Neural crest cell (in vitro differentiated cells): ENCODE results near the gene PPARGC1A. TPM values are rescaled to one million over a fixed set of nuclear protein-coding genes. Genes with fewer than 3 reads are reported as not detected.

Experiments
- DNase-seq: peaks from one replicate; pipeline ENCODE4 v3.0.0; 2021; ENCODE audit warnings: low read depth, mixed read lengths, low spot score
- H3K27ac Mint-ChIP-seq: one replicate; pipeline ENCODE4 v1.8.0; 2021; ENCODE audit warnings: mild to moderate bottlenecking, mixed read lengths; ENCODE audit not compliant: unreplicated experiment
- H3K27me3 Mint-ChIP-seq: 2 replicates; pipeline ENCODE4 v1.8.0; 2021; ENCODE audit warnings: low read depth, mild to moderate bottlenecking, mixed read lengths
- H3K36me3 Mint-ChIP-seq: 2 replicates; pipeline ENCODE4 v1.8.0; 2021; ENCODE audit warnings: low read depth, mild to moderate bottlenecking, mixed read lengths
- H3K4me1 Mint-ChIP-seq: 2 replicates; pipeline ENCODE4 v1.8.0; 2021; ENCODE audit warnings: mixed read lengths
- H3K4me3 Mint-ChIP-seq: one replicate; pipeline ENCODE4 v1.8.0; 2021; ENCODE audit warnings: mild to moderate bottlenecking, mixed read lengths
- H3K9me3 Mint-ChIP-seq: 2 replicates; pipeline ENCODE4 v1.8.0; 2021; ENCODE audit warnings: mixed read lengths
- CTCF ChIP-seq: fragments of 200-600 bp; sonication (generic); conservative IDR thresholded peaks from 2 replicates; pipeline ENCODE4 v1.5.0; 2021; ENCODE audit warnings: antibody characterized with exemption, mild to moderate bottlenecking
- total RNA-seq: library from RNA; stranded (reverse); gene quantifications from 2 replicates; pipeline ENCODE4 v1.2.1, GENCODE V29; 2021

The PPARGC1A gene
- total RNA-seq, 1 donor from 2014 or later: 2.8 TPM

DNA sequence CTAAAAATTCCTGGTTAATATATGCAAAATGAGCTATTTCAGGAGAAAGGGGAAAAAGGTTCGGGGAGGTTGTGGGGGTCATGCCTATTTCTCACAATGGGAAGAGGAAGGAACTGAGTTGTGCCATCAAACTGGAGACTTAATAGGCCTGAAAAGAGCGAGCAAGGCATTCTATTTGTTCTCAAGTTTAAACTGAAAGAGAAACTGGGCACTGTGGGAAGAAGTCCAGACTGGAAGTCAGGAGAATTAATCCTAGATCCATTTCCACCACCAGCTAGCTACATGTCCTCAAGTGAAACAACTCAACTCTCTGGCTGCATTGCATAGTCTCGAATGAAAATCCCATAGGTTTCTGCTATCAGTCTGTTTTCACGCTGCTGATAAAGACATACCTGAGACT is 50.6 kb downstream of the PPARGC1A start:
- H3K27me3 Mint-ChIP-seq: no peaks in the 10 kb centered on the region
- no peak for TF ChIP-seq CTCF
- H3K27ac Mint-ChIP-seq: no peak overlapping the region
- peaks cover 2% of the 10 kb centered on the region for H3K36me3 Mint-ChIP-seq
- no peak overlapping the region for H3K4me3 Mint-ChIP-seq
- H3K9me3 Mint-ChIP-seq: no peaks in the 10 kb centered on the region
- H3K4me1 Mint-ChIP-seq: no peaks in the 10 kb centered on the region
- DNase-seq: no peak

DNA sequence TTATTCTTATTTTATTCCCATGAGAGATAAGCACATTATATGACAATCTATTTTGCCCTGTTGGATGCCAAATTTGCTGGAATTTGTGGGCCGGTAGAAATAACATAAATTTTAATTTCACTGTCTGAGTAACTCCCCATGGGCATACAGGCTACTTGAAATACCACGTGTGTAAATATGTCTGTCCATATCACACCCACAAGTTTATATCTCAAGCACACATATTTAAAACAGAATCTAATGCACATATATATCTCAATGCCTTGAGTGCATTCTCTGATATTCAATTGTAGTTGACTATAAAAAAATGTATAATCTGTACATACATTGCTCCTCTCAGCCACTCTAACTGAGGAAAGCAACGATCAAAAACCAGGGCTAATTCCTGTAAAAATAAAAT is 51.2 kb downstream of the PPARGC1A start:
- no peak overlapping the region for H3K27ac Mint-ChIP-seq
- H3K4me3 Mint-ChIP-seq: no peak overlapping the region
- H3K4me1 Mint-ChIP-seq: no peaks in the 10 kb centered on the region
- H3K27me3 Mint-ChIP-seq: no peaks in the 10 kb centered on the region
- DNase-seq: no peak
- no peaks in the 10 kb centered on the region for H3K9me3 Mint-ChIP-seq
- TF ChIP-seq CTCF: no peak
- H3K36me3 Mint-ChIP-seq: peaks cover 2% of the 10 kb centered on the region

GRCh38 chr4:23838131-23838530 is 51.7 kb downstream of the PPARGC1A start:
- no peaks in the 10 kb centered on the region for H3K9me3 Mint-ChIP-seq
- H3K27me3 Mint-ChIP-seq: no peaks in the 10 kb centered on the region
- no peak for DNase-seq

DNA sequence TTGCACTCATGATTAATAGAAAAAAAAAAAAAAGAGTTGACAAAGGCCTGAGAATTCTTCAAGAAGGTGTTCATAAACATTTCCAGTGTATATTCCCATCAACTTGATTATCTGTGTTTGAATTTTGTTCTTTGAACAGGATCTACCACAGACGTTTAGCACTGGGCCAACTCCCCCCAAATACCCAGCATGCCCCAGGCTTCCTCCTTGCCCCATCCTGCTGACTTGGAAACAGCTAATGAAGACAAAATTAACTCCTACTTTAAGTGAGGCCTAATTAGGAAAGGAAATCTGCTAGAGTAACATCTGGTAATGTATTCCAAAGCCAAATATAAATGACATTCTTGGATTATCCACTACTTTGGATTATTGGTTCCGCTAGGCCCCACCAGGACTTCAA is 52.5 kb downstream of the PPARGC1A start:
- no peak overlapping the region for H3K27ac Mint-ChIP-seq

More at GRCh38 chr4:23838131-23838530, 51.7 kb downstream of the PPARGC1A start:
- Mint-ChIP-seq H3K4me1 (no peaks in the 10 kb centered on the region), H3K36me3 (peaks cover 2% of the 10 kb centered on the region), H3K27ac (no peak overlapping the region), H3K4me3 (no peak overlapping the region)
- TF ChIP-seq CTCF: no peak

GRCh38 chr4:23835774-23836478 is 53.9 kb downstream of the PPARGC1A start:
- Mint-ChIP-seq H3K4me3 (no peak overlapping the region), H3K27ac (no peak overlapping the region), H3K4me1 (no peaks in the 10 kb centered on the region), H3K27me3 (no peaks in the 10 kb centered on the region), H3K9me3 (no peaks in the 10 kb centered on the region), H3K36me3 (peaks cover 2% of the 10 kb centered on the region)
- no peak for TF ChIP-seq CTCF
- no peak for DNase-seq

More for the DNA sequence above, 52.5 kb downstream of the PPARGC1A start:
- no peak overlapping the region for H3K4me3 Mint-ChIP-seq
- H3K9me3 Mint-ChIP-seq: no peaks in the 10 kb centered on the region
- no peak for DNase-seq
- H3K4me1 Mint-ChIP-seq: no peaks in the 10 kb centered on the region
- H3K27me3 Mint-ChIP-seq: no peaks in the 10 kb centered on the region
- H3K36me3 Mint-ChIP-seq: peaks cover 2% of the 10 kb centered on the region
- TF ChIP-seq CTCF: no peak
